SK-N-SH (cell line): ENCODE data around the gene HOXC10. TPM values are rescaled to one million over a fixed set of nuclear protein-coding genes. Genes with fewer than 3 reads are reported as not detected.

ENCODE experiments used
- CTCF ChIA-PET: fragments of 300-600, 350-600 bp; formaldehyde crosslinking; extraction: SDS; loops from one replicate; lab custom pipeline; 2021; lab: Yijun Ruan, JAX
- POLR2A ChIA-PET: fragments of 350-600 bp; sonication (Branson Sonifier 250); formaldehyde crosslinking; extraction: SDS; loops from one replicate; lab custom pipeline; 2020; ENCODE audit warnings: antibody characterized with exemption, inconsistent platforms; lab: Yijun Ruan, JAX
- DNase-seq: peaks from one replicate; pipeline ENCODE4 v3.0.0; 2012
- H2AFZ ChIP-seq: fragments of 200-600 bp; sonication (generic); 2 replicates; pipeline ENCODE4 v1.8.1; 2016; ENCODE audit warnings: antibody characterized with exemption, mild to moderate bottlenecking, low read depth
- H3F3A ChIP-seq: fragments of 200-600 bp; sonication (generic); replicated peaks from 2 replicates; pipeline ENCODE3; 2016; ENCODE audit warnings: antibody characterized with exemption, mild to moderate bottlenecking; ENCODE audit not compliant: insufficient read depth
- H3K27ac ChIP-seq, 2 experiments: fragments of 200-500 bp in 1 of 2; fragments of 200-600 bp in 1 of 2; sonication (Bioruptor generic) in 1 of 2; sonication (generic), shearing (Covaris generic) in 1 of 2; 2 replicates each; pipeline versions ENCODE4 v1.5.1 to v1.6.1; 2014 to 2016; ENCODE audit warnings: low read depth in 2 of 2, inconsistent platforms in 1 of 2, low read length in 1 of 2, mild to moderate bottlenecking in 1 of 2, mixed read lengths in 1 of 2
- H3K27me3 ChIP-seq: fragments of 200-600 bp; sonication (generic), shearing (Covaris generic); 2 replicates; pipeline ENCODE4 v1.6.1; 2016; ENCODE audit warnings: mixed run types; ENCODE audit not compliant: insufficient read depth
- H3K36me3 ChIP-seq, 2 experiments: fragments of 200-500 bp in 1 of 2; fragments of 200-600 bp in 1 of 2; sonication (Bioruptor generic) in 1 of 2; sonication (generic) in 1 of 2; replicated peaks in 1 of 2; 2 replicates each; pipeline versions ENCODE3 to v1.5.1; 2014 to 2016; ENCODE audit warnings: low read length in 1 of 2, mild to moderate bottlenecking in 1 of 2; ENCODE audit not compliant: insufficient read depth in 2 of 2, control insufficient read depth in 1 of 2
- H3K4me1 ChIP-seq, 2 experiments: fragments of 200-500 bp in 1 of 2; fragments of 200-600 bp in 1 of 2; sonication (Bioruptor generic) in 1 of 2; sonication (generic), shearing (Covaris generic) in 1 of 2; 2 replicates each; pipeline versions ENCODE4 v1.5.1 to v1.6.1; 2014 to 2016; ENCODE audit warnings: low read depth in 1 of 2, low read length in 1 of 2, mixed run types in 1 of 2; ENCODE audit not compliant: insufficient read depth in 2 of 2, control insufficient read depth in 1 of 2
- H3K4me2 ChIP-seq: fragments of 200-600 bp; sonication (generic), shearing (Covaris generic); 2 replicates; pipeline ENCODE4 v1.6.1; 2017; ENCODE audit warnings: mixed run types
- H3K4me3 ChIP-seq, 2 experiments: fragments of 200-500 bp in 1 of 2; fragments of 200-600 bp in 1 of 2; sonication (Bioruptor generic) in 1 of 2; sonication (generic), shearing (Covaris generic) in 1 of 2; 2 replicates each; pipeline versions ENCODE4 v1.5.1 to v1.8.1; 2014 to 2016; ENCODE audit warnings: low read depth in 2 of 2, inconsistent platforms in 1 of 2, low read length in 1 of 2, mild to moderate bottlenecking in 1 of 2, mixed read lengths in 1 of 2, moderate library complexity in 1 of 2
- H3K79me2 ChIP-seq: fragments of 200-600 bp; sonication (generic); 2 replicates; pipeline ENCODE4 v1.8.1; 2017; ENCODE audit warnings: mild to moderate bottlenecking; ENCODE audit not compliant: insufficient read depth
- H3K9ac ChIP-seq: fragments of 200-600 bp; sonication (generic); 2 replicates; pipeline ENCODE4 v1.6.1; 2017; ENCODE audit warnings: mixed run types
- H3K9me2 ChIP-seq: fragments of 200-600 bp; sonication (generic); 2 replicates; pipeline ENCODE4 v1.6.1; 2017; ENCODE audit warnings: mixed run types
- H3K9me3 ChIP-seq: fragments of 200-600 bp; sonication (generic); 2 replicates; pipeline ENCODE4 v1.6.1; 2017; ENCODE audit warnings: mixed run types, mild to moderate bottlenecking, moderate library complexity
- H4K20me1 ChIP-seq: fragments of 200-600 bp; sonication (generic); 2 replicates; pipeline ENCODE4 v1.6.1; 2017; ENCODE audit warnings: mild to moderate bottlenecking, mixed run types; ENCODE audit not compliant: insufficient read depth
- ELF1 ChIP-seq: IDR thresholded peaks from 2 replicates; pipeline ENCODE4 v1.4.0; 2012
- EZH2phosphoT487 ChIP-seq: fragments of 200-600 bp; sonication (generic); IDR thresholded peaks from 2 replicates; pipeline ENCODE4 v1.6.1; 2017; ENCODE audit warnings: low read depth, mixed run types, mild to moderate bottlenecking, antibody characterized with exemption, moderate library complexity, borderline replicate concordance
- GATA2 ChIP-seq: sonication (generic); formaldehyde crosslinking; IDR thresholded peaks from 2 replicates; pipeline ENCODE4 v1.5.0; 2020; ENCODE audit warnings: mild to moderate bottlenecking, missing genetic modification reagents
- JUND ChIP-seq: IDR thresholded peaks from 2 replicates; pipeline ENCODE4 v1.4.0; 2012
- RXRA ChIP-seq: IDR thresholded peaks from 2 replicates; pipeline ENCODE4 v1.4.0; 2012; ENCODE audit warnings: low read depth, mild to moderate bottlenecking, borderline replicate concordance
- WGBS: methylation state at CpG from one replicate; pipeline ENCODE4 v1.1.6; 2017; ENCODE audit warnings: low lambda C conversion rate; 5-methylcytosine and 5-hydroxymethylcytosine counted together
- polyA plus RNA-seq, 3 experiments: library from polyadenylated mRNA; depleted of rRNA; stranded (reverse); fragments of >200 nt; gene quantifications; 2 replicates each; pipeline ENCODE4 v1.2.3, GENCODE V29; 2012
- TF ChIP-seq, protein P1 (sequence below): IDR thresholded peaks from 2 replicates; pipeline ENCODE4 v1.4.0; 2012; ENCODE audit warnings: low read depth
- TF ChIP-seq, protein P2 (sequence below): IDR thresholded peaks from 2 replicates; pipeline ENCODE4 v1.4.0; 2012; ENCODE audit warnings: low read depth, borderline replicate concordance
- TF ChIP-seq, protein P3 (sequence below): fragments of 150-350 bp; IDR thresholded peaks from 2 replicates; pipeline ENCODE4 v1.6.1; 2016; ENCODE audit warnings: mild to moderate bottlenecking, low read depth, low read length

The HOXC10 gene
- polyA plus RNA-seq, 1 of the 3 experiments (the other 2 are of a cell fraction) = 0.03 TPM

DNA sequence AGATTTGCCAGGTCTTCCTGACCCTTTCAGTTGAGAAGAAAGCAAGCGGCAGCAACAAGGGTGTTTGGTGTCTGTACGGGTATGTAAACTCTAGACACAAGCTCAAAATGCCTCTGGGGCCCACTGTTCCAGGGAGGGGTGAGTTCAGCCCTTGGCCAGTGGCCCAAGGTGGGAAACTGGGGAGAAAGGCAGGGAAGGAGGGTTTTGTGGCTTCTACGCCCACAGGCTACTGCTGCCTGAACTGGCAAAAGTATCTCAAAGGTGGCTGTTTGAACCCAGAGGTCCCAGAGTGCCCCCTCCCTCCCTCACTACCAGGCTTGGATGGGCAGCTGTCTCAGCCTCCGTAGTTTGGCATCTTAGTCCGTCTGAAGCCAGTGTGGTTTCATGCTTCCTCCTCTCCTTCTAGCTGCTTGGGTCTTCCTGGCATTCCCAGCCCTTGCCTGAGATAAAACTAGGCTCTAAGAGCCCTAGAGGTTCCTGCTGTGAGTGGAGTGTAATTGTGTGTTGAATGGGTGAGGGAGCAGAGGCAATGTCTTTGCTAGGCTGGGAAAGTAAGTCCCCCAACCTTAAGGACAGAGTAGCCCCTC, 53.4 kb downstream of the HOXC10 start:
- Histone ChIP-seq H3K27ac (no peak overlapping the region), H3K9ac (no peak overlapping the region), H4K20me1 (no peaks in the 10 kb centered on the region), H3K27me3 (no peaks in the 10 kb centered on the region), H3K9me2 (no peaks in the 10 kb centered on the region), H3K79me2 (no peaks in the 10 kb centered on the region), H3K4me1 (peaks cover 0 to 44% of the 10 kb centered on the region in 2 experiments; a peak in 1 of 4 replicates), H3K36me3 (no peaks in the 10 kb centered on the region), H3K4me3 (no peak overlapping the region), H3F3A (peaks cover 4% of the 10 kb centered on the region), H3K4me2 (no peak overlapping the region), H3K9me3 (no peaks in the 10 kb centered on the region), H2AFZ (no peak overlapping the region)
- ChIA-PET CTCF (interaction anchor here (0.6 to 23.2 kb wide), 8 partner anchors 13 to 242 kb away, joined by 3 to 548 read pairs (median 6); partner anchors contain the start of genes CBX5, HNRNPA1, HOXC4 and SMUG1), POLR2A (interaction anchor here (0.6 kb wide), 1 partner anchor 14 kb away, joined by 3 read pairs; no protein-coding TSS in a partner anchor)
- TF ChIP-seq GATA2 (no peak), ELF1 (no peak), JUND (no peak)
- TF ChIP-seq, protein P1, sequence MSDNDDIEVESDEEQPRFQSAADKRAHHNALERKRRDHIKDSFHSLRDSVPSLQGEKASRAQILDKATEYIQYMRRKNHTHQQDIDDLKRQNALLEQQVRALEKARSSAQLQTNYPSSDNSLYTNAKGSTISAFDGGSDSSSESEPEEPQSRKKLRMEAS = no peak
- TF ChIP-seq, protein P2, sequence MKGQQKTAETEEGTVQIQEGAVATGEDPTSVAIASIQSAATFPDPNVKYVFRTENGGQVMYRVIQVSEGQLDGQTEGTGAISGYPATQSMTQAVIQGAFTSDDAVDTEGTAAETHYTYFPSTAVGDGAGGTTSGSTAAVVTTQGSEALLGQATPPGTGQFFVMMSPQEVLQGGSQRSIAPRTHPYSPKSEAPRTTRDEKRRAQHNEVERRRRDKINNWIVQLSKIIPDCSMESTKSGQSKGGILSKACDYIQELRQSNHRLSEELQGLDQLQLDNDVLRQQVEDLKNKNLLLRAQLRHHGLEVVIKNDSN = no peak
- WGBS = 76% methylated on average over 5 of the region's 5 CpGs
- no peak for DNase-seq

DNA sequence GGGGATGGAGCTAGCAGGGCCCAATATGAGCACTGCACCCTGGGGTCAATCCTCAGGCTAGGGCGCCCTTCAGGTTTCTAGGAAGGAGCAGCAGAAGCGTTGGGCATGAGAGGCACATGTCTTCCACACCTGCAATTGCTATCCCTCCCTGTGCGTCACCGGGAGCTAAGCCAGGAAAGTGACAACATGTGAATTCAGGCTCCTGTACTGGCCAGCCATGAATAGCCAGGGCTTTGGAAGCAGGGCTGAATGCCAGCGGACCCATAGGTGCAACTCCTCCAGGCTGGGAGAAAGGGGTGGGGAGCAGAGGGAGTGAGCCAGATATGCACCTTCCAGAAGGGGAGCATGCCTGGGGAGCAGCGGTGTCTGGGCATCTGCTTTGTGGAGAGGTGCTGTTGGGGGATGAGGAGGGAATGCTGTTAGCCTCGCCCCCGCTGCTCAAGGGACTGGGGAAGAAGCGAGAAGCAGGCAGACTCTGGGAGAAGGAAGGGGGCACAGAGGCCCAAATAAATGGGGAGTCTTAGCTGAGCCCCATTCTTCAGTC, 54.0 kb downstream of the HOXC10 start:
- Histone ChIP-seq H4K20me1 (no peaks in the 10 kb centered on the region), H3K36me3 (no peaks in the 10 kb centered on the region), H3K9me3 (no peaks in the 10 kb centered on the region), H3K27ac (no peak overlapping the region), H3K9me2 (no peaks in the 10 kb centered on the region), H3K4me3 (no peak overlapping the region), H2AFZ (no peak overlapping the region), H3K9ac (no peak overlapping the region), H3K27me3 (no peaks in the 10 kb centered on the region), H3K79me2 (no peaks in the 10 kb centered on the region), H3K4me1 (peaks cover 0 to 44% of the 10 kb centered on the region in 2 experiments; a peak in 1 of 4 replicates), H3K4me2 (no peak overlapping the region), H3F3A (peaks cover 4% of the 10 kb centered on the region)
- TF ChIP-seq EZH2phosphoT487 (no peak), RXRA (no peak)
- TF ChIP-seq, protein P3, sequence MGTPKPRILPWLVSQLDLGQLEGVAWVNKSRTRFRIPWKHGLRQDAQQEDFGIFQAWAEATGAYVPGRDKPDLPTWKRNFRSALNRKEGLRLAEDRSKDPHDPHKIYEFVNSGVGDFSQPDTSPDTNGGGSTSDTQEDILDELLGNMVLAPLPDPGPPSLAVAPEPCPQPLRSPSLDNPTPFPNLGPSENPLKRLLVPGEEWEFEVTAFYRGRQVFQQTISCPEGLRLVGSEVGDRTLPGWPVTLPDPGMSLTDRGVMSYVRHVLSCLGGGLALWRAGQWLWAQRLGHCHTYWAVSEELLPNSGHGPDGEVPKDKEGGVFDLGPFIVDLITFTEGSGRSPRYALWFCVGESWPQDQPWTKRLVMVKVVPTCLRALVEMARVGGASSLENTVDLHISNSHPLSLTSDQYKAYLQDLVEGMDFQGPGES = no peak
- ChIA-PET CTCF (interaction anchor here (1.2 to 23.2 kb wide), 6 partner anchors 12 to 175 kb away, joined by 3 to 548 read pairs (median 6); partner anchors contain the start of genes HOXC4 and SMUG1), POLR2A (interaction anchor here (0.6 to 1.3 kb wide), 2 partner anchors 13 to 14 kb away, joined by 3 to 4 read pairs; partner anchors contain the start of gene HOXC4)
- 89% methylated on average over 7 of the region's 9 CpGs for WGBS
- no peak for DNase-seq
